ENCODE results near the gene TECPR2.

The TECPR2 gene

DNA sequence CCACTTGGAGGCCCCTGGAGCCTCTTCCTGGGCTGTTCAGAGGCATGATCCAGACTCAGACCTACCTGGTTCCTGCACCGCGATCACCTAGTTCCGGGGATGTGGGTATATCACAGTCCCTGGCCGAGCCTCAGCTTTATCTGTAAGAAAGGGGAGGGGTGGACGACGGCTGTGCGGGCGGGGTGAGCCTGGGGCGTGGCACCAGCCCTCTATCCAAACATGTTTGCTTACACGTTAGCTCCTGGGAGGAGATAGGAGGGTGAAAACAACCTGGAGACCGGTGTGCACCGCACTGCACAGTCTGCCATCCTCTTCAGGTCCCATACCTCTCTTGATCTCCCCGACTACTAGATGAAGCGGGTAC is 145.7 kb downstream of the TECPR2 start:
- TF ChIP-seq POLR2A (IDR thresholded peaks at IDR 0.05; ENCODE audit: extremely low read depth, insufficient read length) (no peak), MYC (IDR thresholded peaks at IDR 0.05; ENCODE audit: low read depth, low read length) (no peak)
- TF ChIP-seq, protein P1, sequence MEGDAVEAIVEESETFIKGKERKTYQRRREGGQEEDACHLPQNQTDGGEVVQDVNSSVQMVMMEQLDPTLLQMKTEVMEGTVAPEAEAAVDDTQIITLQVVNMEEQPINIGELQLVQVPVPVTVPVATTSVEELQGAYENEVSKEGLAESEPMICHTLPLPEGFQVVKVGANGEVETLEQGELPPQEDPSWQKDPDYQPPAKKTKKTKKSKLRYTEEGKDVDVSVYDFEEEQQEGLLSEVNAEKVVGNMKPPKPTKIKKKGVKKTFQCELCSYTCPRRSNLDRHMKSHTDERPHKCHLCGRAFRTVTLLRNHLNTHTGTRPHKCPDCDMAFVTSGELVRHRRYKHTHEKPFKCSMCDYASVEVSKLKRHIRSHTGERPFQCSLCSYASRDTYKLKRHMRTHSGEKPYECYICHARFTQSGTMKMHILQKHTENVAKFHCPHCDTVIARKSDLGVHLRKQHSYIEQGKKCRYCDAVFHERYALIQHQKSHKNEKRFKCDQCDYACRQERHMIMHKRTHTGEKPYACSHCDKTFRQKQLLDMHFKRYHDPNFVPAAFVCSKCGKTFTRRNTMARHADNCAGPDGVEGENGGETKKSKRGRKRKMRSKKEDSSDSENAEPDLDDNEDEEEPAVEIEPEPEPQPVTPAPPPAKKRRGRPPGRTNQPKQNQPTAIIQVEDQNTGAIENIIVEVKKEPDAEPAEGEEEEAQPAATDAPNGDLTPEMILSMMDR (IDR thresholded peaks at IDR 0.05; ENCODE audit: low read depth, low read length): no peak
- TF ChIP-seq, protein P2, sequence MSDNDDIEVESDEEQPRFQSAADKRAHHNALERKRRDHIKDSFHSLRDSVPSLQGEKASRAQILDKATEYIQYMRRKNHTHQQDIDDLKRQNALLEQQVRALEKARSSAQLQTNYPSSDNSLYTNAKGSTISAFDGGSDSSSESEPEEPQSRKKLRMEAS (IDR thresholded peaks at IDR 0.05; ENCODE audit: low read depth, low read length): no peak
- no peak for DNase-seq (ENCODE audit: low read depth)
- H3K4me3 ChIP-seq (ENCODE audit: low read depth, low read length): no peak overlapping the region

GRCh38 chr14:102508774-102509745 is 146.3 kb downstream of the TECPR2 start:
- peak; percentile 37 for DNase-seq (ENCODE audit: low read depth)
- peak overlapping the region; percentile 16 for H3K4me3 ChIP-seq (ENCODE audit: low read depth, low read length)
- TF ChIP-seq MYC (IDR thresholded peaks at IDR 0.05; ENCODE audit: low read depth, low read length): no peak
- TF ChIP-seq, protein P2 (IDR thresholded peaks at IDR 0.05; ENCODE audit: low read depth, low read length): no peak
- TF ChIP-seq, protein P1 (IDR thresholded peaks at IDR 0.05; ENCODE audit: low read depth, low read length): no peak

DNA sequence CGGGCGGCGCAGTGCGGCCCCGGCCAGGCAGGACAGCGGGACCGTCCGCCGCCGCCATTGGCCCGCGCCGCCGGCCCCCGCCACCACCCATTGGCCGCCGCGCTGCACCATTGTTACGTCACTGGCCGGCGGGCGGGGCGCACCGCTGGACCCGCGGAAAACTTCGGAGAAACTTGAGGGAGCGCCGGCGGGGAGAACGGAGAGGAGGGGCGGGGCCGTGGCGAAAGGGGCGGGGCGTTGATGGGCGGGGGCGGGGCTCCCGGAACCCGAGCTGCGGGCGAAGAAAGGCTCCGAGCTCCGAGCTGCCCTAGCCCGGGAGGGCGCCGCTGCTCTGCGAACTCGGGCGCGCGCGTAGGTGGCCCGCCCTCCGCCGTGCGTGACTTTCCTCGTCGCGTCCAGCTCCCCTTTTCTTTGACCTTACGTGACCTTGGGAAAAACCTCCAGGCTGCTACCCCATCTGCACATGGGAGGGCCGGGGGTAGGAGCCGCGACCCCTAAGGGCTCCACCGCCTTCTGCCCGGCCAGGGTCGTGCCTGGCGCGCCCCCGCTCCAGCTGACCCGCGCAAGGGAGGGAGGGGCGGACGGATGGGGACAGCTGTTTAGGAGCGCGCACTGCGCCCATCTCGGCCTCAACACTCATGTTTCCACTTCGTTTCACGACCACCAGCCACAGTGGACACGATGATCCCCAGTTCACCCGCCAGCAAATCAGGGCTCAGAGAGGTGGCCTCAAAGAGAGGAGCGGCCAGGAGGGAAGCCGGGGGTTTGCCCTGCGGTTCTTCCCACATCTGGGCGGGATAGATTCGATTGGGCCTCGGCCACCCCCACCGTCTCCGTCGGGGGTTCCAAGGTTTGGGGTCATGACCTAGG is 147.2 kb downstream of the TECPR2 start, which contains the start of gene ANKRD9:
ANKRD9 (minus strand) TSS at position 31 of the 870 bp plus-strand sequence. CDS start 1,887 bp downstream, outside the sequence.
- peak; percentile 92 for DNase-seq (ENCODE audit: low read depth)
- H3K4me3 ChIP-seq (ENCODE audit: low read depth, low read length): peak within 1 kb of the TSS; percentile 16
- TF ChIP-seq, protein P1 (IDR thresholded peaks at IDR 0.05; ENCODE audit: low read depth, low read length): no peak
- peak; percentile 20 for TF ChIP-seq POLR2A (IDR thresholded peaks at IDR 0.05; ENCODE audit: extremely low read depth, insufficient read length)
- TF ChIP-seq, protein P2 (IDR thresholded peaks at IDR 0.05; ENCODE audit: low read depth, low read length): peak; percentile 24; the same call in 1 of the 2 replicates

GRCh38 chr14:102510616-102511520 is 148.1 kb downstream of the TECPR2 start:
- no peak overlapping the region for H3K4me3 ChIP-seq (ENCODE audit: low read depth, low read length)
- peak; percentile 34 for DNase-seq (ENCODE audit: low read depth)
- TF ChIP-seq MYC (IDR thresholded peaks at IDR 0.05; ENCODE audit: low read depth, low read length) (no peak), POLR2A (IDR thresholded peaks at IDR 0.05; ENCODE audit: extremely low read depth, insufficient read length) (no peak)
- TF ChIP-seq, protein P2 (IDR thresholded peaks at IDR 0.05; ENCODE audit: low read depth, low read length): no peak
- TF ChIP-seq, protein P1 (IDR thresholded peaks at IDR 0.05; ENCODE audit: low read depth, low read length): no peak

GRCh38 chr14:102511538-102511937 is 148.8 kb downstream of the TECPR2 start:
- DNase-seq (ENCODE audit: low read depth): no peak
- TF ChIP-seq, protein P1 (IDR thresholded peaks at IDR 0.05; ENCODE audit: low read depth, low read length): no peak
- TF ChIP-seq MYC (IDR thresholded peaks at IDR 0.05; ENCODE audit: low read depth, low read length) (no peak), POLR2A (IDR thresholded peaks at IDR 0.05; ENCODE audit: extremely low read depth, insufficient read length) (no peak)
- TF ChIP-seq, protein P2 (IDR thresholded peaks at IDR 0.05; ENCODE audit: low read depth, low read length): no peak
- H3K4me3 ChIP-seq (ENCODE audit: low read depth, low read length): no peak overlapping the region
